Calu3 (cell line): ENCODE results near the gene WNT2. TPM values are rescaled to one million over a fixed set of nuclear protein-coding genes. Genes with fewer than 3 reads are reported as not detected.

Experiments
- BruUV-seq: library from RNA; stranded (reverse); fragments of 400-500 nt; replicated peaks from 2 replicates; lab custom pipeline; 2021; lab: Mats Ljungman, UMichigan
- CTCF ChIA-PET: fragments of 300-600 bp; sonication (Branson Sonifier 250); formaldehyde crosslinking; loops from one replicate; lab custom pipeline; 2022; ENCODE audit warnings: antibody characterized with exemption; lab: Charles Lee
- DNase-seq: peaks from one replicate; pipeline ENCODE4 v3.0.0; 2022
- H3K27ac Mint-ChIP-seq: one replicate; pipeline ENCODE4 v1.8.0; 2022; ENCODE audit warnings: mixed read lengths; ENCODE audit not compliant: unreplicated experiment
- H3K27me3 Mint-ChIP-seq: one replicate; pipeline ENCODE4 v1.8.0; 2022; ENCODE audit warnings: mixed read lengths; ENCODE audit not compliant: unreplicated experiment
- H3K36me3 Mint-ChIP-seq: one replicate; pipeline ENCODE4 v1.8.0; 2022; ENCODE audit warnings: mild to moderate bottlenecking, moderate library complexity, mixed read lengths; ENCODE audit not compliant: insufficient read depth, unreplicated experiment
- H3K4me1 Mint-ChIP-seq: one replicate; pipeline ENCODE4 v1.8.0; 2022; ENCODE audit warnings: mild to moderate bottlenecking, low read depth, mixed read lengths; ENCODE audit not compliant: unreplicated experiment
- H3K4me3 Mint-ChIP-seq: one replicate; pipeline ENCODE4 v1.8.0; 2022; ENCODE audit warnings: mild to moderate bottlenecking, low read depth, moderate library complexity, mixed read lengths; ENCODE audit not compliant: unreplicated experiment
- H3K9me3 Mint-ChIP-seq: one replicate; pipeline ENCODE4 v1.8.0; 2022; ENCODE audit warnings: low read depth, mixed read lengths; ENCODE audit not compliant: unreplicated experiment
- CTCF ChIP-seq: fragments of 200-600 bp; IDR thresholded peaks from one replicate; pipeline ENCODE4 v1.8.0; 2022; ENCODE audit warnings: antibody characterized with exemption; ENCODE audit not compliant: unreplicated experiment
- intact Hi-C: fragments of 100-400 bp; cut with micrococcal nuclease; formaldehyde crosslinking; loops from one replicate; pipeline ENCODE4 v1.10.0; 2022; ENCODE audit not compliant: unreplicated experiment
- total RNA-seq: library from RNA; stranded (reverse); gene quantifications from 2 replicates; pipeline ENCODE4 v1.2.3, GENCODE V29; 2022

Gene WNT2
- total RNA-seq, 1 experiment from 2014 or later, result not detected

- DNase-seq, result no peak
- no peaks in the 10 kb centered on the region for H3K9me3 Mint-ChIP-seq
- no peak overlapping the region for H3K27ac Mint-ChIP-seq
- H3K4me3 Mint-ChIP-seq, result no peak overlapping the region
- H3K27me3 Mint-ChIP-seq, result peaks cover 66% of the 10 kb centered on the region
- TF ChIP-seq CTCF, result no peak
- intact Hi-C loops, result no loop called here
- peaks cover 3% of the 10 kb centered on the region for H3K36me3 Mint-ChIP-seq
- no TSS peak for BruUV-seq
- H3K4me1 Mint-ChIP-seq, result no peaks in the 10 kb centered on the region
- CTCF ChIA-PET, result no interaction called here
Measured at GRCh38 chr7:117241088-117241487, 81.8 kb downstream of the WNT2 start.

GRCh38 chr7:117238937-117239336 is 83.9 kb downstream of the WNT2 start:
- intact Hi-C loops, result no loop called here
- CTCF ChIA-PET, result interaction anchor here (0.7 kb wide), 1 partner anchor 141 kb away, joined by 3 read pairs; no protein-coding TSS in a partner anchor
- no peaks in the 10 kb centered on the region for H3K9me3 Mint-ChIP-seq
- H3K27me3 Mint-ChIP-seq, result peaks cover 68% of the 10 kb centered on the region
- no peak overlapping the region for H3K4me3 Mint-ChIP-seq
- BruUV-seq, result no TSS peak
- no peak for TF ChIP-seq CTCF
- H3K4me1 Mint-ChIP-seq, result no peaks in the 10 kb centered on the region
- H3K27ac Mint-ChIP-seq, result no peak overlapping the region
- DNase-seq, result no peak
- peaks cover 3% of the 10 kb centered on the region for H3K36me3 Mint-ChIP-seq

- no peaks in the 10 kb centered on the region for H3K9me3 Mint-ChIP-seq
- H3K4me3 Mint-ChIP-seq, result no peak overlapping the region
- TF ChIP-seq CTCF, result no peak
- H3K27ac Mint-ChIP-seq, result no peak overlapping the region
- H3K36me3 Mint-ChIP-seq, result peaks cover 3% of the 10 kb centered on the region
- BruUV-seq, result no TSS peak
- no peaks in the 10 kb centered on the region for H3K4me1 Mint-ChIP-seq
- CTCF ChIA-PET, result interaction anchor here (0.7 kb wide), 1 partner anchor 141 kb away, joined by 3 read pairs; no protein-coding TSS in a partner anchor
- DNase-seq, result no peak
- peaks cover 64% of the 10 kb centered on the region for H3K27me3 Mint-ChIP-seq
- intact Hi-C loops, result no loop called here
Measured at GRCh38 chr7:117238472-117238871, 84.4 kb downstream of the WNT2 start.

GRCh38 chr7:117237646-117238045 is 85.2 kb downstream of the WNT2 start:
- intact Hi-C loops, result no loop called here
- Mint-ChIP-seq H3K4me1 (no peaks in the 10 kb centered on the region), H3K36me3 (peaks cover 3% of the 10 kb centered on the region), H3K27ac (no peak overlapping the region), H3K4me3 (no peak overlapping the region), H3K27me3 (peaks cover 56% of the 10 kb centered on the region), H3K9me3 (no peaks in the 10 kb centered on the region)
- CTCF ChIA-PET, result interaction anchor here (0.6 kb wide), 1 partner anchor 71 kb away, joined by 3 read pairs; no protein-coding TSS in a partner anchor
- TF ChIP-seq CTCF, result no peak
- BruUV-seq, result no TSS peak
- DNase-seq, result no peak
